Right lobe of liver (tissue), 4 donors: ENCODE results near the gene SEMA5B.

Experiments used
- CTCF ChIP-seq, 4 donors: fragments of 200-600 bp in 3 of 4; fragments of 450-650 bp in 1 of 4; IDR thresholded peaks; one replicate each; pipeline versions ENCODE4 v1.5.1 to v1.8.0; 2016 to 2022; ENCODE audit warnings: antibody characterized with exemption in 4 of 4, mild to moderate bottlenecking in 2 of 4
- POLR2A ChIP-seq: fragments of 450-650 bp; IDR thresholded peaks from one replicate; pipeline ENCODE4 v1.6.1; 2017; ENCODE audit warnings: antibody characterized with exemption, mild to moderate bottlenecking
- donor health status: DM: no; HTN: no; CAD: no.
- donor health status: DM: no; HTN: no; CAD: no.
- donor health status: DM: no; HTN: yes; CAD: no.

GRCh38 chr3:122944671-122945161 lies 82.8 kb downstream of the SEMA5B start:
- TF ChIP-seq CTCF (IDR thresholded peaks at IDR 0.05) (no peak), POLR2A (no peak)
